Measurements from ENCODE around the gene FAM234A.
"Not testable (repeated sequence)": the region's sequence is repeated elsewhere in the genome, so short reads cannot be mapped to it uniquely, and the experiment has no call there.

Gene FAM234A

DNA sequence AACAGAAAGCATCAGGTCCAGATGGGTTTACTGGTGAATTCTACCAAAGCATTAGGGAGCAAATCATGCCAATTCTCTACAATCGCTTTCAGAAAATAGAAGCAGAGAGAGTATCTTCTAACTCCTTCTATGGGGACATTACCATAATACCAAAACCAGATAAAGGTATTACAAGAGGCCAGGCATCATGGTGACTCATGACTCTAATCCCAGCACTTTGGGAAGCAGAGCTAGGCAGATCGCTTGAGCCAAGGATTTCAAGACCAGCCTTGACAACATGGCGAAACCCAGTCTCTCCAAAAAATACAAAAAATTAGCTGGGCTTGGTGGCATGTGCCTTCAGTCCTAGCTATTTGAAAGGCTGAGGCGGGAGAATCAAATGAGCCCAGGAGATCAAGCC is 31.4 kb upstream of the FAM234A start:
- H3K79me2 ChIP-seq (ENCODE audit: control insufficient read depth, insufficient read depth, low read length), result peaks cover 2% of the 10 kb centered on the region
- H3K27me3 ChIP-seq (ENCODE audit: insufficient read depth, low read length, poor library complexity), result no peaks in the 10 kb centered on the region
- no peak overlapping the region for H2AK5ac ChIP-seq (ENCODE audit: low read length)
- no peak for DNase-seq
- H3K18ac ChIP-seq (ENCODE audit: low read length), result no peak overlapping the region
- H3K23ac ChIP-seq (ENCODE audit: low read length), result no peak overlapping the region
- H2BK5ac ChIP-seq (ENCODE audit: low read length), result no peak overlapping the region
- no peak overlapping the region for H3K4ac ChIP-seq (ENCODE audit: low read depth, low read length)
- WGBS (ENCODE audit: extremely low coverage, insufficient coverage, low lambda C conversion rate), result no CpG with 5 or more reads among the region's 4 CpGs
- H3K27ac ChIP-seq (ENCODE audit: low read depth, low read length), result no peak overlapping the region
- H2BK120ac ChIP-seq (ENCODE audit: low read depth, low read length), result no peak overlapping the region
- H4K8ac ChIP-seq (ENCODE audit: low read depth, low read length), result no peak overlapping the region
- H3K79me1 ChIP-seq (ENCODE audit: low read length), result peaks cover 10% of the 10 kb centered on the region
- H2BK15ac ChIP-seq (replicated peaks; ENCODE audit: low read depth), result no peak overlapping the region
- H3K4me2 ChIP-seq (ENCODE audit: low read length), result no peak overlapping the region
- H3K56ac ChIP-seq (ENCODE audit: low read length), result no peak overlapping the region
- H3K9ac ChIP-seq (ENCODE audit: low read length), result no peak overlapping the region
- H3K4me3 ChIP-seq (ENCODE audit: low read length), result no peak overlapping the region
- H3K4me1 ChIP-seq (ENCODE audit: control insufficient read depth, low read depth, low read length), result no peaks in the 10 kb centered on the region
- peaks cover 28% of the 10 kb centered on the region for H3K36me3 ChIP-seq (ENCODE audit: control insufficient read depth, insufficient read depth, low read length)
- H4K5ac ChIP-seq (ENCODE audit: low read length), result no peak overlapping the region

DNA sequence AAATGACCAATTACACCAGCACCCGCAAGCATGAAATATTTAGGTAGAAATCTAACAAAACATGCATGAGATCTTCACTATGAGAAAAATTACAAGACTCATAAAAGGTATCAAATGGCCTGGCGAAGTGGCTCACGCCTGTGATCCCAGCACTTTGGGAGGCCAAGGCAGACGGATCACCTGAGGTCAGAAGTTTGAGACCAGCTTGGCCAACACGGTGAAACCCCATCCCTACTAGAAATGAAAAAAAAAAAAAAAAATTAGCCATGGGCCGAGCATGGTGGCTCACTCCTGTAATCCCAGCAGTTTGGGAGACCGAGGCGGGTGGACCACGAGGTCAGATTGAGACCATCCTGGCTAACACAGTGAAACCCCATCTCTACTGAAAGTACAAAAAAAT is 30.6 kb upstream of the FAM234A start:
- H3K79me2 ChIP-seq (ENCODE audit: control insufficient read depth, insufficient read depth, low read length); H3K18ac ChIP-seq (ENCODE audit: low read length); H3K27ac ChIP-seq (ENCODE audit: low read depth, low read length); H3K27me3 ChIP-seq (ENCODE audit: insufficient read depth, low read length, poor library complexity); H2BK15ac ChIP-seq (replicated peaks; ENCODE audit: low read depth); H3K4ac ChIP-seq (ENCODE audit: low read depth, low read length); H3K56ac ChIP-seq (ENCODE audit: low read length); H3K4me2 ChIP-seq (ENCODE audit: low read length); H2BK120ac ChIP-seq (ENCODE audit: low read depth, low read length); H3K23ac ChIP-seq (ENCODE audit: low read length); H4K5ac ChIP-seq (ENCODE audit: low read length); H3K4me1 ChIP-seq (ENCODE audit: control insufficient read depth, low read depth, low read length); H3K79me1 ChIP-seq (ENCODE audit: low read length); DNase-seq; H3K9ac ChIP-seq (ENCODE audit: low read length); H4K8ac ChIP-seq (ENCODE audit: low read depth, low read length); H2BK5ac ChIP-seq (ENCODE audit: low read length); H2AK5ac ChIP-seq (ENCODE audit: low read length); H3K4me3 ChIP-seq (ENCODE audit: low read length): not testable (repeated sequence)
- peaks cover 24% of the 10 kb centered on the region for H3K36me3 ChIP-seq (ENCODE audit: control insufficient read depth, insufficient read depth, low read length)
- WGBS (ENCODE audit: extremely low coverage, insufficient coverage, low lambda C conversion rate), result no CpG with 5 or more reads among the region's 9 CpGs

DNA sequence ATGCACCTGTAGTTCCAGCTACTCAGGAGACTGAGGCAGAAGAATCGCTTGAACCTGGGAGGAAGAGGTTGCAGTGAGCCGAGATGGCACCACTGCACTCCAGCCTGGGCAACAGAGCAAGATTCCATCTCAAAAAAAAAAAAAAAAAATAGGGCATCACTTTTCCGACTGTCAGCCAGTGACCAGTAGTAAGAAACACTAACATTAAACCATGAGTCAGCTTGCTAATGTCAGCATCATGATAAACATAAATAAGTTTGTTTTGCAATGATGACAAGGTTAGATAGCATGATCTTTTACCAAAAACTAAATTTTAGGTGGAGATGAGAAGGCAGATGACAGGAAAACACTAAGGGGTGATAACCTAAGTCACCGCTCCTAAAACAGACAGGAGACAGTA is 25.3 kb upstream of the FAM234A start:
- not testable (repeated sequence) for H3K18ac ChIP-seq (ENCODE audit: low read length); H3K4ac ChIP-seq (ENCODE audit: low read depth, low read length); H3K27ac ChIP-seq (ENCODE audit: low read depth, low read length); H2BK120ac ChIP-seq (ENCODE audit: low read depth, low read length); H4K8ac ChIP-seq (ENCODE audit: low read depth, low read length); H3K4me1 ChIP-seq (ENCODE audit: control insufficient read depth, low read depth, low read length); DNase-seq; H2AK5ac ChIP-seq (ENCODE audit: low read length); H4K5ac ChIP-seq (ENCODE audit: low read length); H3K4me3 ChIP-seq (ENCODE audit: low read length); H3K56ac ChIP-seq (ENCODE audit: low read length); H3K4me2 ChIP-seq (ENCODE audit: low read length); H3K23ac ChIP-seq (ENCODE audit: low read length); H3K27me3 ChIP-seq (ENCODE audit: insufficient read depth, low read length, poor library complexity); H2BK15ac ChIP-seq (replicated peaks; ENCODE audit: low read depth); H3K9ac ChIP-seq (ENCODE audit: low read length); H2BK5ac ChIP-seq (ENCODE audit: low read length)
- Histone ChIP-seq H3K79me1 (ENCODE audit: low read length) (peaks cover 15% of the 10 kb centered on the region), H3K79me2 (ENCODE audit: control insufficient read depth, insufficient read depth, low read length) (peaks cover 25% of the 10 kb centered on the region), H3K36me3 (ENCODE audit: control insufficient read depth, insufficient read depth, low read length) (peaks cover 18% of the 10 kb centered on the region)
- no CpG with 5 or more reads among the region's 4 CpGs for WGBS (ENCODE audit: extremely low coverage, insufficient coverage, low lambda C conversion rate)

DNA sequence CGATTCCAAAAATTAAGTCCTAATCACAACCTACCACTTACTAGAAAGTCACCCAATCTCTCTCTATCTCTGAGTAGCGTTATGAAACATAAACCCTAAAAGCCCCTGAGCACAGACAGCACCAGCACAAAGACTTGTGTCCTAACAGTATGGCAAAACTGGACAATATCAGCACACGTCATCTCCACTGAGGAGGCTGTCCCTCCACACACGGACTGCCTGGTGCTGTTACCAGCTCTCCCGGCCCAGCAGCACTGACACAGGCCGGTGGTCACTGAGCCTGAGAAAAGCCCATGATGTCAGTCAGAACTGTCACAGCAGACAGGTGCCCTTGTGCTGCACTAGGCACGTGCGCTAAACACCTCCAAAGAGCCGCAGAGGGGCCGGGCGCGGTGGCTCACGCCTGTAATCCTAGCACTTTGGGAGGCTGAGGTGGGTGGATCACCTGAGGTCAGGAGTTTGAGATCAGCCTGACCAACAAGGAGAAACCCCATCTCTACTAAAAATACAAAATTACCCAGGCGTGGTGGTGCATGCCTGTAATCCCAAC is 22.9 kb upstream of the FAM234A start:
- not testable (repeated sequence) for H3K23ac ChIP-seq (ENCODE audit: low read length); H3K27me3 ChIP-seq (ENCODE audit: insufficient read depth, low read length, poor library complexity); H2BK15ac ChIP-seq (replicated peaks; ENCODE audit: low read depth); H3K27ac ChIP-seq (ENCODE audit: low read depth, low read length); H2AK5ac ChIP-seq (ENCODE audit: low read length); H3K4ac ChIP-seq (ENCODE audit: low read depth, low read length); H4K5ac ChIP-seq (ENCODE audit: low read length); H3K4me2 ChIP-seq (ENCODE audit: low read length); H3K36me3 ChIP-seq (ENCODE audit: control insufficient read depth, insufficient read depth, low read length); H2BK5ac ChIP-seq (ENCODE audit: low read length); H3K56ac ChIP-seq (ENCODE audit: low read length); H2BK120ac ChIP-seq (ENCODE audit: low read depth, low read length); H4K8ac ChIP-seq (ENCODE audit: low read depth, low read length); H3K9ac ChIP-seq (ENCODE audit: low read length); H3K18ac ChIP-seq (ENCODE audit: low read length); H3K4me3 ChIP-seq (ENCODE audit: low read length); DNase-seq; H3K79me1 ChIP-seq (ENCODE audit: low read length); H3K4me1 ChIP-seq (ENCODE audit: control insufficient read depth, low read depth, low read length)
- H3K79me2 ChIP-seq (ENCODE audit: control insufficient read depth, insufficient read depth, low read length), result peaks cover 27% of the 10 kb centered on the region
- WGBS (ENCODE audit: extremely low coverage, insufficient coverage, low lambda C conversion rate), result no CpG with 5 or more reads among the region's 14 CpGs

DNA sequence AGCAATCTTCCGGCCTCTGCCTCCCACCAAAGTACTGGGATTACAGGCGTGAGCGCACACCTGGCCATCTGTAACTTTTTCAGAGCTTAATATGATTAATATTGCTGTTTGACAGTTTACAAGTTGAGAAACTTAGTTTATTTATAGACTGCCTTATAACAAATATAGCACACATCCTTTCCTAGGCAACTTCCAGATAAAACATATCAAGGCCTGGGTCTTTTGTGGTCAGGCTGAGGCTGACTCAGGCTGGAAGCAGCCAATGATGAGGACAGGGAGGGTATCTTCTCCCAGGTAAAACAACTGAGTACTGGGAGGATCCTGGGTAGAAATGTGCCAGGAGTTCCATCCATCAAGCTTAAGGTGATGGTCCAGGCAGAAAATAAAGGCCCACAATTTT is 21.6 kb upstream of the FAM234A start:
- Histone ChIP-seq H3K9ac (ENCODE audit: low read length) (no peak overlapping the region), H2BK120ac (ENCODE audit: low read depth, low read length) (no peak overlapping the region), H2BK5ac (ENCODE audit: low read length) (no peak overlapping the region), H3K79me1 (ENCODE audit: low read length) (peaks cover 8% of the 10 kb centered on the region), H3K4me1 (ENCODE audit: control insufficient read depth, low read depth, low read length) (no peaks in the 10 kb centered on the region), H3K4ac (ENCODE audit: low read depth, low read length) (no peak overlapping the region), H3K56ac (ENCODE audit: low read length) (no peak overlapping the region), H3K4me3 (ENCODE audit: low read length) (no peak overlapping the region), H4K8ac (ENCODE audit: low read depth, low read length) (no peak overlapping the region), H2AK5ac (ENCODE audit: low read length) (no peak overlapping the region), H3K4me2 (ENCODE audit: low read length) (no peak overlapping the region), H3K79me2 (ENCODE audit: control insufficient read depth, insufficient read depth, low read length) (peaks cover 28% of the 10 kb centered on the region), H3K27me3 (ENCODE audit: insufficient read depth, low read length, poor library complexity) (no peaks in the 10 kb centered on the region), H3K27ac (ENCODE audit: low read depth, low read length) (no peak overlapping the region), H2BK15ac (replicated peaks; ENCODE audit: low read depth) (no peak overlapping the region), H3K23ac (ENCODE audit: low read length) (no peak overlapping the region), H4K5ac (ENCODE audit: low read length) (no peak overlapping the region), H3K18ac (ENCODE audit: low read length) (no peak overlapping the region), H3K36me3 (ENCODE audit: control insufficient read depth, insufficient read depth, low read length) (peaks cover 5% of the 10 kb centered on the region)
- DNase-seq, result no peak
- no CpG with 5 or more reads among the region's 3 CpGs for WGBS (ENCODE audit: extremely low coverage, insufficient coverage, low lambda C conversion rate)

DNA sequence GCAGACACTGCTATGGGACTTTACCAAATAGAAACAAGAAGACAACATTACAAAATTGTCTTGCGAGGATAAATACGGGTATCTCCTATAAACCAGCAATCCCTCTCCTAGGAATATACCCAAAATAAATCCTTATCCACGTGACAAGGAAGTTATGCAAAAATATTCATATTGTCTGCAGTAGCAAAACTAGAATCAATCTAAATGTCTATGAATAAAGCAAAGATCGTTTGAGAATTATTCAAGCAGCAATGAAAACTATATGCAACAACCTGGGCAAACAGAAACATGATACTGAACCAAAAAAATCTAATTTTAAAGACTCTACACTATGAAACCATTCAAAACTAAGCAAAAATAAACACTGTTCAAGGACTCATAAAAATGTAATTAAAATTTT is 14.6 kb upstream of the FAM234A start:
- peaks cover 35% of the 10 kb centered on the region for H3K79me2 ChIP-seq (ENCODE audit: control insufficient read depth, insufficient read depth, low read length)
- H3K4ac ChIP-seq (ENCODE audit: low read depth, low read length), result no peak overlapping the region
- H3K23ac ChIP-seq (ENCODE audit: low read length), result no peak overlapping the region
- H3K4me2 ChIP-seq (ENCODE audit: low read length), result no peak overlapping the region
- WGBS (ENCODE audit: extremely low coverage, insufficient coverage, low lambda C conversion rate), result no CpG with 5 or more reads among the region's 4 CpGs
- no peak overlapping the region for H3K56ac ChIP-seq (ENCODE audit: low read length)
- no peak overlapping the region for H2BK120ac ChIP-seq (ENCODE audit: low read depth, low read length)
- H2AK5ac ChIP-seq (ENCODE audit: low read length), result no peak overlapping the region
- no peak for DNase-seq
- peaks cover 3% of the 10 kb centered on the region for H3K79me1 ChIP-seq (ENCODE audit: low read length)
- no peak overlapping the region for H3K27ac ChIP-seq (ENCODE audit: low read depth, low read length)
- no peak overlapping the region for H3K4me3 ChIP-seq (ENCODE audit: low read length)
- H3K4me1 ChIP-seq (ENCODE audit: control insufficient read depth, low read depth, low read length), result no peaks in the 10 kb centered on the region
- H2BK15ac ChIP-seq (replicated peaks; ENCODE audit: low read depth), result no peak overlapping the region
- H3K27me3 ChIP-seq (ENCODE audit: insufficient read depth, low read length, poor library complexity), result no peaks in the 10 kb centered on the region
- H3K36me3 ChIP-seq (ENCODE audit: control insufficient read depth, insufficient read depth, low read length), result peaks cover 7% of the 10 kb centered on the region
- H3K18ac ChIP-seq (ENCODE audit: low read length), result no peak overlapping the region
- H3K9ac ChIP-seq (ENCODE audit: low read length), result no peak overlapping the region
- H4K8ac ChIP-seq (ENCODE audit: low read depth, low read length), result no peak overlapping the region
- no peak overlapping the region for H4K5ac ChIP-seq (ENCODE audit: low read length)
- H2BK5ac ChIP-seq (ENCODE audit: low read length), result no peak overlapping the region
